ENCODE measurements around the gene AFF3.

- TF ChIP-seq EZH2 (IDR thresholded peaks at IDR 0.05; ENCODE audit: borderline replicate concordance, low read depth, low read length, severe bottlenecking) (no peak), POLR2A (IDR thresholded peaks at IDR 0.05; ENCODE audit: low read depth, low read length) (no peak)
These were observed 215.4 kb downstream of the AFF3 start for GRCh38 chr2:99926986-99927385.
